ENCODE measurements around the gene TFPT.

DNA sequence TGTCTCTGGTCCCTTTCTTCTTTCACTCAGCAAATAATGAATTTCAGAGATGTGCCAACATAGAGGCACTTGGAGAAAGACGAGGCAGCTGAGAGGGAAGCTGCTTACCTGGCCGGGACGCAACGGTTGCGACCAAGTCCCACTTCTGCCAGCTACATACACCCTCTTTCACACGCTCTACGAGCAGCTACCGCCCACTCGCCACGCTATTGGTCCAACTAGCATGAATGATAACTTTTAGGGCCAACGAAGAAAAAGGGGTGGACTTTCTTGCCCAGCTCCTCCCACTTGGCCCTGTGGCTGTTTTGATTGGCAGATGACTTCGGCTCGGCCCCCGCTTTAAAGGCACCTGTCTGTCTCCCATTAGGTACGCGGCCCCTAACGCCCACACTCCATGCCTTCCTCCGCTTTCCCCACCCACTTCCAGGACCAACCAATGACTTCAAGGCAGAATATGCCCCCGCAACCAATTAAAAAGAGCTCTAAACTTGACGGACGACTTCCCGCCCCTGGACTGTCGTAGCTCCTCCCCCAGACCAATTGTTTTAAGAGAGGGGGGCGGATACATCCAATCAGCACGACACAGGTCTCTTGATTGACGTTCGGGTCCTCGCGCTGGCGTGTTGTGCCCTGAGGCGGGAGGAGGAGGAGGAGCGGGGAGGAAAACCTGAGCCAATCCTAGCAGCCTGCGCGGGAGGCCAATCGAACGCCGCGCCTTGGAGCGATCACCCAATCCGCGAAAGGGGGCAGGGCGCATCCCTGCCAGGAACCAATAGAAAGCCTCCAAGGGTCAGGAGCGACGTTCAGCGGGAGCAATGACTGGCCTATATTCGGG lies 21.6 kb upstream of the TFPT start:
- TF ChIP-seq, protein P1, sequence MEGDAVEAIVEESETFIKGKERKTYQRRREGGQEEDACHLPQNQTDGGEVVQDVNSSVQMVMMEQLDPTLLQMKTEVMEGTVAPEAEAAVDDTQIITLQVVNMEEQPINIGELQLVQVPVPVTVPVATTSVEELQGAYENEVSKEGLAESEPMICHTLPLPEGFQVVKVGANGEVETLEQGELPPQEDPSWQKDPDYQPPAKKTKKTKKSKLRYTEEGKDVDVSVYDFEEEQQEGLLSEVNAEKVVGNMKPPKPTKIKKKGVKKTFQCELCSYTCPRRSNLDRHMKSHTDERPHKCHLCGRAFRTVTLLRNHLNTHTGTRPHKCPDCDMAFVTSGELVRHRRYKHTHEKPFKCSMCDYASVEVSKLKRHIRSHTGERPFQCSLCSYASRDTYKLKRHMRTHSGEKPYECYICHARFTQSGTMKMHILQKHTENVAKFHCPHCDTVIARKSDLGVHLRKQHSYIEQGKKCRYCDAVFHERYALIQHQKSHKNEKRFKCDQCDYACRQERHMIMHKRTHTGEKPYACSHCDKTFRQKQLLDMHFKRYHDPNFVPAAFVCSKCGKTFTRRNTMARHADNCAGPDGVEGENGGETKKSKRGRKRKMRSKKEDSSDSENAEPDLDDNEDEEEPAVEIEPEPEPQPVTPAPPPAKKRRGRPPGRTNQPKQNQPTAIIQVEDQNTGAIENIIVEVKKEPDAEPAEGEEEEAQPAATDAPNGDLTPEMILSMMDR (IDR thresholded peaks at IDR 0.05) = no peak
- peak in 1 of 2 donors; percentile 90 for TF ChIP-seq POLR2A (IDR thresholded peaks at IDR 0.05)
